Measurements from ENCODE around the gene RGPD6.
"Not testable (repeated sequence)": the region's sequence is repeated elsewhere in the genome, so short reads cannot be mapped to it uniquely, and the experiment has no call there.

DNA sequence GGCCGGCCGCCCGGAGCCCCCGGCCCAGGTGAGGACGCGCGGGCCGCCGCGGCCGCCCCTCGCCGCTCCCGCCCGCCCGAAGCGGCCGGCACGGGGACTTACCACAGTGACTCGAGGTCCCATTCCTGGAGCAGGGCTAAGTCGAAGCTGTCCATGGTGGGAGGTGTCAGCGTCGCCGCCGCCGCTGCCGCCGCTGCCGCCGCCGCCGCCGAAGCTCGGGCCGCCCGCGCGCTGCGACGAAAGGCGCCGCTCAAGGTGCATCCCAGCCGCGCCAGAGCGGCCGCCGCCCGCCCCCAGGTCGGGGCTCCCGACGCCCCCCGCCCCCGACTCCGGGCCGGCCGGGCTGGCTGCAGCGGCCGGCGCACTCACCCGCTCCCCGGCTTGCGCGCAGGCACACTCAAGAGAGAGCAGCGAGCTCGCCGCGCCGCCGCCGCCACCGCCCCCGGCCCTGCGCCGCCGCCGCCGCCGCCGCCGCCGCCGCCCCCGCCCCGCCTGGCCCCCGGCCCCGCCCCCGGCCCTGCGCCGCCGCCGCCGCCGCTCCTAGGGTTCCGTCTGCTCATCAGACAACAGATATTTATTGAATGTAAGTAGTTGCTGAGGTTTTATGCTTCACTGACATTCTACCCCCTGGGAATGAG, 33.7 kb upstream of the RGPD6 start:
- TF ChIP-seq, protein P1, sequence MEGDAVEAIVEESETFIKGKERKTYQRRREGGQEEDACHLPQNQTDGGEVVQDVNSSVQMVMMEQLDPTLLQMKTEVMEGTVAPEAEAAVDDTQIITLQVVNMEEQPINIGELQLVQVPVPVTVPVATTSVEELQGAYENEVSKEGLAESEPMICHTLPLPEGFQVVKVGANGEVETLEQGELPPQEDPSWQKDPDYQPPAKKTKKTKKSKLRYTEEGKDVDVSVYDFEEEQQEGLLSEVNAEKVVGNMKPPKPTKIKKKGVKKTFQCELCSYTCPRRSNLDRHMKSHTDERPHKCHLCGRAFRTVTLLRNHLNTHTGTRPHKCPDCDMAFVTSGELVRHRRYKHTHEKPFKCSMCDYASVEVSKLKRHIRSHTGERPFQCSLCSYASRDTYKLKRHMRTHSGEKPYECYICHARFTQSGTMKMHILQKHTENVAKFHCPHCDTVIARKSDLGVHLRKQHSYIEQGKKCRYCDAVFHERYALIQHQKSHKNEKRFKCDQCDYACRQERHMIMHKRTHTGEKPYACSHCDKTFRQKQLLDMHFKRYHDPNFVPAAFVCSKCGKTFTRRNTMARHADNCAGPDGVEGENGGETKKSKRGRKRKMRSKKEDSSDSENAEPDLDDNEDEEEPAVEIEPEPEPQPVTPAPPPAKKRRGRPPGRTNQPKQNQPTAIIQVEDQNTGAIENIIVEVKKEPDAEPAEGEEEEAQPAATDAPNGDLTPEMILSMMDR (IDR thresholded peaks at IDR 0.05; ENCODE audit: low read length): not testable (repeated sequence)
- TF ChIP-seq EZH2 (IDR thresholded peaks at IDR 0.05; ENCODE audit: borderline replicate concordance, low read length): not testable (repeated sequence)

All from OCI-LY1 (cell line).